HL-60 (cell line): ENCODE data around the gene JAG1.

Source experiments
- DNase-seq, 2 experiments: peaks; one replicate each; pipeline ENCODE4 v3.0.0-alpha.2; 2010 to 2020; ENCODE audit warnings: low read depth in 1 of 2, low spot score in 1 of 2
- H3K27ac ChIP-seq: fragments of 250-450 bp; sonication (Bioruptor Pico); replicated peaks from 2 replicates; pipeline ENCODE4 v1.5.1; 2020; ENCODE audit warnings: mild to moderate bottlenecking, moderate library complexity
- H3K27me3 ChIP-seq: fragments of 250-450 bp; sonication (Bioruptor Pico); 2 replicates; pipeline ENCODE4 v1.5.1; 2021; ENCODE audit warnings: mild to moderate bottlenecking, moderate library complexity; ENCODE audit not compliant: insufficient read depth, poor library complexity, severe bottlenecking
- H3K4me3 ChIP-seq: replicated peaks from 2 replicates; pipeline ENCODE4 v1.5.1; 2011; ENCODE audit warnings: mild to moderate bottlenecking, control low read depth, low read length; ENCODE audit not compliant: insufficient read depth
- CTCF ChIP-seq: IDR thresholded peaks from one replicate; pipeline ENCODE4 v1.5.1; 2011; ENCODE audit warnings: low read length, control low read depth, inconsistent platforms; ENCODE audit not compliant: insufficient read depth
- GABPA ChIP-seq: IDR thresholded peaks from 2 replicates; pipeline ENCODE4 v1.6.1; 2012; ENCODE audit warnings: low read depth
- POLR2AphosphoS5 ChIP-seq: IDR thresholded peaks from 2 replicates; pipeline ENCODE4 v1.6.1; 2012; ENCODE audit warnings: low read depth
- REST ChIP-seq: IDR thresholded peaks from 2 replicates; pipeline ENCODE4 v1.6.1; 2012; ENCODE audit warnings: low read depth; ENCODE audit not compliant: insufficient replicate concordance
- SPI1 ChIP-seq: IDR thresholded peaks from 2 replicates; pipeline ENCODE4 v1.6.1; 2012; ENCODE audit warnings: low read depth, mild to moderate bottlenecking, borderline replicate concordance

The JAG1 gene

GRCh38 chr20:10663756-10664155, 10.0 kb downstream of the JAG1 start:
- no peak overlapping the region for H3K4me3 ChIP-seq
- TF ChIP-seq SPI1 (no peak), GABPA (no peak), CTCF (no peak), POLR2AphosphoS5 (no peak), REST (no peak)
- no peaks in the 10 kb centered on the region for H3K27me3 ChIP-seq
- DNase-seq: no peak
- H3K27ac ChIP-seq: no peak overlapping the region

GRCh38 chr20:10662661-10663458, 10.9 kb downstream of the JAG1 start:
- no peak for TF ChIP-seq SPI1
- TF ChIP-seq CTCF: no peak
- TF ChIP-seq GABPA: no peak
- no peak for TF ChIP-seq REST
- no peak for TF ChIP-seq POLR2AphosphoS5
- peak in 1 of 2 experiments; percentile 74 for DNase-seq
- Histone ChIP-seq H3K4me3 (no peak overlapping the region), H3K27ac (no peak overlapping the region), H3K27me3 (no peaks in the 10 kb centered on the region)

- no peak for TF ChIP-seq REST
- TF ChIP-seq CTCF: no peak
- no peak for TF ChIP-seq POLR2AphosphoS5
- no peak for TF ChIP-seq SPI1
- TF ChIP-seq GABPA: no peak
- H3K27me3 ChIP-seq: no peaks in the 10 kb centered on the region
Measured at GRCh38 chr20:10662151-10662550, 11.6 kb downstream of the JAG1 start.

More at GRCh38 chr20:10662151-10662550, 11.6 kb downstream of the JAG1 start:
- DNase-seq: no peak
- H3K27ac ChIP-seq: no peak overlapping the region
- no peak overlapping the region for H3K4me3 ChIP-seq
